HepG2 (cell line): ENCODE results near the gene RUSC1. TPM values are rescaled to one million over a fixed set of nuclear protein-coding genes. Genes with fewer than 3 reads are reported as not detected.
A peak's percentile ranks its signal among the peaks of the same experiment; 100 is the strongest.

ENCODE experiments used
- EP300 ChIP-seq, 3 experiments: sonication (generic) in 1 of 3; formaldehyde crosslinking in 1 of 3; IDR thresholded peaks; 2 replicates each; pipeline versions ENCODE4 v1.5.1 to v1.6.1; 2011 to 2020; ENCODE audit warnings: low read depth in 2 of 3, low read length in 2 of 3, borderline replicate concordance in 1 of 3, improper control_type of control experiment in 1 of 3, mild to moderate bottlenecking in 1 of 3, missing genetic modification reagents in 1 of 3, moderate library complexity in 1 of 3
- ESRRA ChIP-seq: sonication (generic); formaldehyde crosslinking; IDR thresholded peaks from 2 replicates; pipeline ENCODE4 v1.5.1; 2020; ENCODE audit warnings: mild to moderate bottlenecking, low read depth, missing genetic modification reagents
- HMGXB4 ChIP-seq, 2 experiments: sonication (generic) in 1 of 2; formaldehyde crosslinking in 1 of 2; IDR thresholded peaks; 2 replicates each; pipeline versions ENCODE4 v1.4.0 to v1.6.1; 2018 to 2020; ENCODE audit warnings: missing genetic modification reagents in 2 of 2, borderline replicate concordance in 1 of 2, low read depth in 1 of 2, mild to moderate bottlenecking in 1 of 2, missing biosample characterization in 1 of 2
- HNF1A ChIP-seq, 2 experiments: sonication (generic) in 1 of 2; formaldehyde crosslinking in 1 of 2; IDR thresholded peaks; 2 replicates each; pipeline versions ENCODE4 v1.4.0 to v1.6.1; 2016 to 2020; ENCODE audit warnings: borderline replicate concordance in 1 of 2, low read depth in 1 of 2, mild to moderate bottlenecking in 1 of 2, missing genetic modification reagents in 1 of 2
- HNRNPH1 ChIP-seq: fragments of 200-400 bp; formaldehyde crosslinking; optimal IDR thresholded peaks from 2 replicates; pipeline ENCODE3; 2017; ENCODE audit warnings: mild to moderate bottlenecking, low read depth, low read length
- HOXA9 ChIP-seq: sonication (generic); formaldehyde crosslinking; IDR thresholded peaks from 2 replicates; pipeline ENCODE4 v1.8.1; 2022; ENCODE audit warnings: missing genetic modification reagents, mild to moderate bottlenecking, moderate library complexity, borderline replicate concordance
- JUNB ChIP-seq: sonication (generic); formaldehyde crosslinking; IDR thresholded peaks from 2 replicates; pipeline ENCODE4 v1.8.0; 2022; ENCODE audit warnings: missing genetic modification reagents, mild to moderate bottlenecking, borderline replicate concordance
- KAT8 ChIP-seq: IDR thresholded peaks from 2 replicates; pipeline ENCODE4 v1.6.1; 2016; ENCODE audit warnings: missing genetic modification reagents, missing compliant biosample characterization
- MYNN ChIP-seq: sonication (generic); formaldehyde crosslinking; IDR thresholded peaks from 2 replicates; pipeline ENCODE4 v1.4.0; 2020; ENCODE audit warnings: mild to moderate bottlenecking, low read depth, missing genetic modification reagents
- POLR2A ChIP-seq, 2 experiments: IDR thresholded peaks; 2 replicates each; pipeline ENCODE4 v1.6.1; 2011; ENCODE audit warnings: low read depth in 2 of 2, low read length in 2 of 2, mild to moderate bottlenecking in 1 of 2, moderate library complexity in 1 of 2; ENCODE audit not compliant: insufficient read depth in 1 of 2
- REL ChIP-seq: sonication (generic); formaldehyde crosslinking; conservative IDR thresholded peaks from 2 replicates; pipeline ENCODE4 v1.8.0; 2022; ENCODE audit warnings: mild to moderate bottlenecking, missing genetic modification reagents, moderate library complexity
- SRY ChIP-seq: sonication (generic); formaldehyde crosslinking; IDR thresholded peaks from 2 replicates; pipeline ENCODE4 v1.8.0; 2022; ENCODE audit warnings: mild to moderate bottlenecking, missing genetic modification reagents
- ZNF430 ChIP-seq: sonication (generic); formaldehyde crosslinking; IDR thresholded peaks from 2 replicates; pipeline ENCODE4 v1.9.0; 2021; ENCODE audit warnings: mild to moderate bottlenecking, missing genetic modification reagents
- ZNF556 ChIP-seq: sonication (generic); formaldehyde crosslinking; IDR thresholded peaks from 2 replicates; pipeline ENCODE4 v1.4.0; 2020; ENCODE audit warnings: mild to moderate bottlenecking, missing genetic modification reagents, borderline replicate concordance
- ZNF563 ChIP-seq: sonication (generic); formaldehyde crosslinking; IDR thresholded peaks from 2 replicates; pipeline ENCODE4 v1.8.0; 2022; ENCODE audit warnings: mild to moderate bottlenecking, moderate library complexity, missing genetic modification reagents
- polyA plus RNA-seq, 8 experiments: library from polyadenylated mRNA; depleted of rRNA in 3 of 8; stranded (reverse) in 7 of 8; unstranded in 1 of 8; fragments of >200 nt; fragmentation: Illumina TruSeq in 4 of 8; extraction: Trizol in 4 of 8; gene quantifications; 2 replicates each; pipeline versions ENCODE4 v1.2.1 to v1.2.3, GENCODE V29; 2011 to 2016; ENCODE audit warnings: low read depth in 4 of 8, missing spikeins in 1 of 8, mixed read lengths in 1 of 8; ENCODE audit not compliant: insufficient read depth in 1 of 8
- total RNA-seq, 5 experiments: library from RNA; depleted of rRNA; stranded (reverse); fragments of >200 nt; fragmentation: Illumina TruSeq; extraction: Trizol; gene quantifications; 2 replicates each; pipeline ENCODE4 v1.2.3, GENCODE V29; 2016; ENCODE audit warnings: low read depth in 1 of 5
- TF ChIP-seq, protein P1 (sequence below): sonication (generic); formaldehyde crosslinking; IDR thresholded peaks from 2 replicates; pipeline ENCODE4 v1.4.0; 2020; ENCODE audit warnings: missing genetic modification reagents
- TF ChIP-seq, protein P2 (sequence below): sonication (generic); formaldehyde crosslinking; IDR thresholded peaks from 2 replicates; pipeline ENCODE4 v1.9.0; 2021; ENCODE audit warnings: missing genetic modification reagents, borderline replicate concordance

Gene RUSC1
- total and polyA plus RNA-seq, 2 of the 13 experiments (the other 11 are each of a cell fraction or from before 2014, with no cell fraction given): 18.7 to 20.4 TPM

DNA sequence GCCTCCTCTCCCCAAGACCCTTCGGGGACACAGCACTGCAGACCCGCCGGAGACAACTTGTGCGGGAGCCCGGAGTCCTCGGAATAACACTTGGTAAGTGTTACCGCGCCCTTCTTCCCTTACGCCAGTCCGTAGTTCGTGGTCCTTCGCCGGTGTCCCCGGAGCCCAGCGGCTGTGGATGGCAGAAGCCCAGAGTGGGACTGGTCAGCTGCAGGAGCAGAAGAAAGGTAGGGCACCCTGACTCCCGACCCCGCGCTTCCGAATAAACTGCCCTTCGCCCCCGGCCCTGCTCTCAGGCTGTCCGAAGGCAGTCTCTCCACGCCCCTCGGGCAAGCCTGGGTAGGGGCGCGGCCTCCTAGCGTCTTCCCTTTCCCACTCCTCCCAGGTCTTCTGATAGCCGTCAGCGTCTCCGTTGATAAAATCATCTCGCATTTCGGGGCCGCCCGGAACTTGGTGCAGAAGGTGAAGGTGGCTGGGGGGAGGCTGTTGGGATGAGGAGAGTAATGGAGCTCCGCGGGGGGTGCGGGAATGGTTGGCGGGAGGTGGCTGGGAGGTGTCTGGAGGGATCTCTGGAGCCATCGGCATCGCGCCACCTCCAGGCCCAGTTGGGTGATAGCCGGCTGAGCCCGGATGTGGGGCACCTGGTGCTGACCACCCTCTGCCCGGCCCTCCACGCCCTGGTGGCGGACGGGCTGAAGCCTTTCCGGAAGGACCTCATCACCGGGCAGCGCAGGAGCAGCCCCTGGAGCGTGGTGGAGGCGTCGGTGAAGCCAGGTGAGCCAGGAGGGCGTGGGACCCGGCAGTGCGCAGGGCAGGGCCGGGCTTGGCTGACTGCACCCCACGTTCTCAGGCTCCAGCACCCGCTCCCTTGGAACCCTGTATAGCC is 4.3 kb downstream of the RUSC1 start (continued):
- TF ChIP-seq, protein P1, sequence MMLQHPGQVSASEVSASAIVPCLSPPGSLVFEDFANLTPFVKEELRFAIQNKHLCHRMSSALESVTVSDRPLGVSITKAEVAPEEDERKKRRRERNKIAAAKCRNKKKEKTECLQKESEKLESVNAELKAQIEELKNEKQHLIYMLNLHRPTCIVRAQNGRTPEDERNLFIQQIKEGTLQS (CRISPR knock-in tag): no peak
- TF ChIP-seq SRY (CRISPR knock-in tag): no peak
- no peak for TF ChIP-seq HNF1A (IDR thresholded peaks at IDR 0.05; ENCODE audit: low read depth)
- no peak for TF ChIP-seq HNF1A (CRISPR knock-in tag; IDR thresholded peaks at IDR 0.05; ENCODE audit: borderline replicate concordance)
- no peak for TF ChIP-seq HNRNPH1
- TF ChIP-seq HOXA9 (CRISPR knock-in tag): no peak
- TF ChIP-seq REL (CRISPR knock-in tag): no peak
- no peak for TF ChIP-seq MYNN (CRISPR knock-in tag)
- TF ChIP-seq ZNF563 (CRISPR knock-in tag): peak; percentile 42; the same call in 1 of the 2 replicates
- TF ChIP-seq JUNB (CRISPR knock-in tag): no peak; the same call in 1 of the 2 replicates
- TF ChIP-seq ZNF430 (CRISPR knock-in tag): 0 out of 2 replicates have a peak, but pooled peaks have one; percentile 18
- TF ChIP-seq POLR2A (IDR thresholded peaks at IDR 0.05; ENCODE audit: insufficient read depth in 1 of 2, low read depth in 2 of 2, low read length in 2 of 2): no peak; a peak in 1 of 4 replicates
- TF ChIP-seq EP300 (IDR thresholded peaks at IDR 0.05; ENCODE audit: low read depth in 2 of 2, low read length in 2 of 2): no peak
- TF ChIP-seq EP300 (CRISPR knock-in tag; IDR thresholded peaks at IDR 0.05; ENCODE audit: borderline replicate concordance): no peak
- peak; percentile 75 to 77; a peak in 3 of 4 replicates for TF ChIP-seq HMGXB4 (CRISPR knock-in tag; IDR thresholded peaks at IDR 0.05; ENCODE audit: borderline replicate concordance in 1 of 2, low read depth in 1 of 2)
- no peak for TF ChIP-seq ZNF556 (CRISPR knock-in tag)
- no peak for TF ChIP-seq KAT8 (CRISPR knock-in tag)
- no peak; the same call in 1 of the 2 replicates for TF ChIP-seq ESRRA (CRISPR knock-in tag)
- TF ChIP-seq, protein P2, sequence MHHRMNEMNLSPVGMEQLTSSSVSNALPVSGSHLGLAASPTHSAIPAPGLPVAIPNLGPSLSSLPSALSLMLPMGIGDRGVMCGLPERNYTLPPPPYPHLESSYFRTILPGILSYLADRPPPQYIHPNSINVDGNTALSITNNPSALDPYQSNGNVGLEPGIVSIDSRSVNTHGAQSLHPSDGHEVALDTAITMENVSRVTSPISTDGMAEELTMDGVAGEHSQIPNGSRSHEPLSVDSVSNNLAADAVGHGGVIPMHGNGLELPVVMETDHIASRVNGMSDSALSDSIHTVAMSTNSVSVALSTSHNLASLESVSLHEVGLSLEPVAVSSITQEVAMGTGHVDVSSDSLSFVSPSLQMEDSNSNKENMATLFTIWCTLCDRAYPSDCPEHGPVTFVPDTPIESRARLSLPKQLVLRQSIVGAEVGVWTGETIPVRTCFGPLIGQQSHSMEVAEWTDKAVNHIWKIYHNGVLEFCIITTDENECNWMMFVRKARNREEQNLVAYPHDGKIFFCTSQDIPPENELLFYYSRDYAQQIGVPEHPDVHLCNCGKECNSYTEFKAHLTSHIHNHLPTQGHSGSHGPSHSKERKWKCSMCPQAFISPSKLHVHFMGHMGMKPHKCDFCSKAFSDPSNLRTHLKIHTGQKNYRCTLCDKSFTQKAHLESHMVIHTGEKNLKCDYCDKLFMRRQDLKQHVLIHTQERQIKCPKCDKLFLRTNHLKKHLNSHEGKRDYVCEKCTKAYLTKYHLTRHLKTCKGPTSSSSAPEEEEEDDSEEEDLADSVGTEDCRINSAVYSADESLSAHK (CRISPR knock-in tag): no peak
